ENCODE measurements around the gene RHBDF1. TPM values are rescaled to one million over a fixed set of nuclear protein-coding genes. Genes with fewer than 3 reads are reported as not detected.

The RHBDF1 gene
- total RNA-seq, 2 donors from 2014 or later = 0.23 to 0.47 TPM

- H3K9me3 Mint-ChIP-seq = no peaks in the 10 kb centered on the region
- no peak for ATAC-seq
- H3K27ac Mint-ChIP-seq = peak overlapping the region in 1 of 2 donors; percentile 89
- peaks cover 0 to 8% of the 10 kb centered on the region in 2 donors for H3K36me3 Mint-ChIP-seq
- DNase-seq (ENCODE audit: low spot score in 2 of 2) = no peak
Observed at GRCh38 chr16:83060-83603, 10.7 kb upstream of the RHBDF1 start.

GRCh38 chr16:79151-80054 lies 7.0 kb upstream of the RHBDF1 start:
- DNase-seq (ENCODE audit: low spot score in 2 of 2) (no peak), ATAC-seq (no peak)
- H3K27ac Mint-ChIP-seq = peak overlapping the region; percentile 85 to 93
- no peaks in the 10 kb centered on the region for H3K9me3 Mint-ChIP-seq
- H3K36me3 Mint-ChIP-seq = peaks cover 0 to 8% of the 10 kb centered on the region in 2 donors

DNA sequence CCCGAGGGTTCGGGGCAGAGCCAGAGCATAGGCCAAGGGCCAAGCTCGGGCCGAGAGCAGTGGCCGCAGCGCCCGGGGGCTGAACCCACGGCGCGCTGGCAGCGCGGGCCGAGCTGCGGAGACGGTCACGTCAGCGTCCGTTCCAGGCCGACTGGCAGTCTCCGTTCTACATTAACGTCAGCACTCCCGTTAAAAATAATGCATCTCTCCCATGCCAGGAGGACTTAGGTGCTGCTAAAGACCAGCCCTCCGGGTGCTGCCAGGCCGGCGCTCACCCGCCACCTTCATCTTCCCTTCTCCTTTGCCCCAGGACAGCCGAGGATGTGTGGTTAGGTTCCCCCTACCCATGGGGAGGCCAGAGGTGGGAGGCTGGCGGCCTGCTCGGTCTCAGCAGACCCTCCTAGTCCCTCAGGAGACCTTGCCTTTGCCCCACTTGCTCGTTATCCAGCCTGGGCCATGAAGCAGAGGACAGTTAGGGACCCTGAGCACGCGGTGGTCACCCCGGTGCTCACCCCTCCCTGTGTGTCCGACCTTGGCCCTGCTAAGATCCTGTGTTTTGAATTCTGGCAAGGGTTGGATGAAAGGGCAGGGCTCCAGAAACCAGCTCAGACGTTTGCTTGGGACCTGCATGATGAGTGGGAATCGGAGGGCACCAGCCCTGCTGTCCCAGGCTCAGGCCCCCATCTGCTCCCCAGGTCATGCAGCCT lies 6.2 kb upstream of the RHBDF1 start:
- DNase-seq (ENCODE audit: low spot score in 2 of 2) = no peak

GRCh38 chr16:77807-78443 lies 5.5 kb upstream of the RHBDF1 start, which contains the start of gene MPG:
Gene MPG, plus strand, starts transcription at chr16:78225. Its CDS starts 85 bp downstream, at chr16:78310.
- H3K36me3 Mint-ChIP-seq = peaks cover 3 to 12% of the 10 kb centered on the region in 2 donors
- ATAC-seq (peak; percentile 81 to 82), DNase-seq (ENCODE audit: low spot score in 2 of 2) (peak; percentile 85 to 86)
- H3K9me3 Mint-ChIP-seq = no peaks in the 10 kb centered on the region
- peak within 1 kb of the TSS; percentile 85 to 93 for H3K27ac Mint-ChIP-seq

More for the DNA sequence above, 6.2 kb upstream of the RHBDF1 start:
- H3K9me3 Mint-ChIP-seq = no peaks in the 10 kb centered on the region
- H3K36me3 Mint-ChIP-seq = peaks cover 0 to 8% of the 10 kb centered on the region in 2 donors
- peak overlapping the region; percentile 85 to 93 for H3K27ac Mint-ChIP-seq
- peak; percentile 8 to 33 for ATAC-seq

- DNase-seq (ENCODE audit: low spot score in 2 of 2) (peak in 1 of 2 donors; percentile 52), ATAC-seq (peak; percentile 45 to 60)
- H3K27ac Mint-ChIP-seq = peak overlapping the region in 1 of 2 donors; percentile 74
- H3K36me3 Mint-ChIP-seq = peaks cover 6 to 14% of the 10 kb centered on the region in 2 donors
- H3K9me3 Mint-ChIP-seq = no peaks in the 10 kb centered on the region
Observed at GRCh38 chr16:77273-77806, 4.9 kb upstream of the RHBDF1 start.

- DNase-seq (ENCODE audit: low spot score in 2 of 2) (no peak), ATAC-seq (peak in 1 of 2 donors; percentile 24)
- peaks cover 6 to 14% of the 10 kb centered on the region in 2 donors for H3K36me3 Mint-ChIP-seq
- H3K27ac Mint-ChIP-seq = peak overlapping the region in 1 of 2 donors; percentile 74
- H3K9me3 Mint-ChIP-seq = no peaks in the 10 kb centered on the region
Observed at GRCh38 chr16:76535-77272, 4.3 kb upstream of the RHBDF1 start.

GRCh38 chr16:75580-76501 lies 3.4 kb upstream of the RHBDF1 start:
- peak overlapping the region in 1 of 2 donors; percentile 74 for H3K27ac Mint-ChIP-seq
- no peaks in the 10 kb centered on the region for H3K9me3 Mint-ChIP-seq
- H3K36me3 Mint-ChIP-seq = peaks cover 6 to 14% of the 10 kb centered on the region in 2 donors
- DNase-seq (ENCODE audit: low spot score in 2 of 2) (no peak), ATAC-seq (no peak)

DNA sequence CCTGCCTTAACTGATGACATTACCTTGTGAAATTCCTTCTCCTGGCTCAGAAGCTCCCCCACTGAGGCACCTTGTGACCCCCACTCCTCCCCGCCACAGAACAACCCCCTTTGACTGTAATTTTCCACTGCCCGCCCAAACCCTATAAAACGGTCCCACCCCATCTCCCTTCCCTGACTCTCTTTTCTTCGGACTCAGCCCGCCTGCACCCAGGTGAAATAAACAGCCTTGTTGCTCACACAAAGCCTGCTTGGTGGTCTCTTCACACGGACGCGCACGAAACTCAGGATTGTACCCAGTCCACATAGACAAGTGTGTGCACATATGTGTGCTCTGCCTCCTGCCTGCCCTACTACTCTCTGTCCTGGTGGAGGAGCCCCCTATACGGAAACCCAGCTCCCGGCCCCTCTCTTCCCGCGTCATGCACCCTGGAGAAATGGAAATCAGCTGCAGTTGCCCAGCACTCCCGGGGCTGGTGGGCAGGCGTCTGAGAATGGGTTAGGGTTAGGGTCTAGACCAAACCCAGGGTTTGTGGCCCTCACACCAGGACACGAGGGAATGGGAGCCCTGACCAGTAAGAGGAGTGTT lies 2.4 kb upstream of the RHBDF1 start:
- DNase-seq (ENCODE audit: low spot score in 2 of 2) (no peak), ATAC-seq (no peak)
- Mint-ChIP-seq H3K36me3 (peaks cover 6 to 12% of the 10 kb centered on the region in 2 donors), H3K9me3 (no peaks in the 10 kb centered on the region), H3K27ac (no peak overlapping the region)

DNA sequence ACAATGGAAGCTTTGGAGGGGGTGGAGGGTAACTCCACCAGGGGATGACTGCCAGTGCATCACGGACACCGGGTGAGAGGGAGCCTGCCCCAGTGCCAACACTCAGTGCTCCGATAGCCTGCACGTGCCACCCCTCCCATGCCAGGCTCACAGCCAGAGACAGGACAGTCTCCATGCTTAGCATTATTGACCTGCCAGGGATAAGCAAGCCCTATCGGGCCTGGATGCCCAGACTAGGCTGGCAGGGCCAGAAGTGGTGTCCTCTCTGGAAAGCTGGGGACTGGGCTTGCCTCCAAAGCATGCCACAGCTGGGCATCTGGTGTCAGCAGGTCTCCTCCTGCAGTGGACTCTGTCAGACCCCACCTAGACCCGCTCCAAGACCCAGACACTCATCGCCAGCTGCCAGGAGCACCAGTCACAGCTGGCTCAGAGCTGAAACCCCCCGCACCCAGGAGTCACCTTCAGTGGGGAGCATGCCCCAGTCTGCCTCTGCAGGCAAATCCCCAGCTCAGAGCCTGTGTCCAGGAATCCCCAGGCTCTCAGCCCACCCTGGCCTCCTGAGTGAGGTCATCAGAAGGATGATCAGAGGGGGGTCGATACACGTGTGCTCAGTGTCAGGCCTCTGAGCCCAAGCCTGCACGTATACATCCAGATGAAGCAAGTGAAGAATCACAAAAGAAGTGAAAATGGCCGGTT lies 1.8 kb upstream of the RHBDF1 start:
- DNase-seq (ENCODE audit: low spot score in 2 of 2) (no peak), ATAC-seq (no peak)
- H3K27ac Mint-ChIP-seq = no peak overlapping the region
- H3K36me3 Mint-ChIP-seq = peaks cover 6 to 10% of the 10 kb centered on the region in 2 donors
- H3K9me3 Mint-ChIP-seq = no peaks in the 10 kb centered on the region

- Mint-ChIP-seq H3K27ac (no peak overlapping the region), H3K9me3 (no peaks in the 10 kb centered on the region), H3K36me3 (peaks cover 5 to 6% of the 10 kb centered on the region in 2 donors)
- DNase-seq (ENCODE audit: low spot score in 2 of 2) = no peak
- no peak for ATAC-seq
Observed at GRCh38 chr16:71540-72401, 660 bp downstream of the RHBDF1 start.

GRCh38 chr16:71210-71539 lies 1.3 kb downstream of the RHBDF1 start:
- no peaks in the 10 kb centered on the region for H3K9me3 Mint-ChIP-seq
- peaks cover 5 to 6% of the 10 kb centered on the region in 2 donors for H3K36me3 Mint-ChIP-seq
- ATAC-seq (no peak), DNase-seq (ENCODE audit: low spot score in 2 of 2) (no peak)
- H3K27ac Mint-ChIP-seq = no peak overlapping the region

DNA sequence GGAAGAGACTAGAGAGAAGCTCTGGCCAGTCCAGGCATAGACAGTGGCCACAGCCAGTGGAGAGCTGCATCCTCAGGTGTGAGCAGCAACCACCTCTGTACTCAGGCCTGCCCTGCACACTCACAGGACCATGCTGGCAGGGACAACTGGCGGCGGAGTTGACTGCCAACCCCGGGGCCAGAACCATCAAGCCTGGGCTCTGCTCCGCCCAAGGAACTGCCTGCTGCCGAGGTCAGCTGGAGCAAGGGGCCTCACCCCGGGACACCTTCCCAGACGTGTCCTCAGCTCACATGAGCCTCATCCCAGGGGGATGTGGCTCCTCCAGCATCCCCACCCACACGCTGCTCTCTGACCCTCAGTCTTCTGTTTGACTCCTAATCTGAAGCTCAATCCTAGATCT lies 3.2 kb downstream of the RHBDF1 start:
- H3K9me3 Mint-ChIP-seq = no peaks in the 10 kb centered on the region
- ATAC-seq = no peak
- H3K27ac Mint-ChIP-seq = no peak overlapping the region
- DNase-seq (ENCODE audit: low spot score in 2 of 2) = no peak
- peaks cover 5 to 6% of the 10 kb centered on the region in 2 donors for H3K36me3 Mint-ChIP-seq
